Measurements from ENCODE around the gene EDEM3.
"Not testable (repeated sequence)": the region's sequence is repeated elsewhere in the genome, so short reads cannot be mapped to it uniquely, and the experiment has no call there.

Gene EDEM3

GRCh38 chr1:184770181-184770979 is 15.7 kb upstream of the EDEM3 start:
- no peak for DNase-seq (ENCODE audit: low read depth)

- DNase-seq (ENCODE audit: low read depth): no peak
Measured at GRCh38 chr1:184769241-184769640, 14.6 kb upstream of the EDEM3 start.

- DNase-seq (ENCODE audit: low read depth): no peak
Measured at GRCh38 chr1:184768467-184768866, 13.8 kb upstream of the EDEM3 start.

- DNase-seq (ENCODE audit: low read depth): no peak
Measured at GRCh38 chr1:184767591-184767990, 12.9 kb upstream of the EDEM3 start.

- no peak for DNase-seq (ENCODE audit: low read depth)
Measured at GRCh38 chr1:184764483-184764882, 9.8 kb upstream of the EDEM3 start.

GRCh38 chr1:184763520-184763919 is 8.9 kb upstream of the EDEM3 start:
- not testable (repeated sequence) for DNase-seq (ENCODE audit: low read depth)

- DNase-seq (ENCODE audit: low read depth): no peak
Measured at GRCh38 chr1:184761969-184762485, 7.4 kb upstream of the EDEM3 start.

- DNase-seq (ENCODE audit: low read depth): no peak
Measured at GRCh38 chr1:184759651-184760050, 5.0 kb upstream of the EDEM3 start.

GRCh38 chr1:184759112-184759511 is 4.5 kb upstream of the EDEM3 start:
- no peak for DNase-seq (ENCODE audit: low read depth)

- DNase-seq (ENCODE audit: low read depth): no peak
Measured at GRCh38 chr1:184757891-184758290, 3.2 kb upstream of the EDEM3 start.

GRCh38 chr1:184757406-184757805 is 2.7 kb upstream of the EDEM3 start:
- no peak for DNase-seq (ENCODE audit: low read depth)

- DNase-seq (ENCODE audit: low read depth): no peak
Measured at GRCh38 chr1:184755226-184756065, 788 bp upstream of the EDEM3 start.

- DNase-seq (ENCODE audit: low read depth): no peak
Measured at GRCh38 chr1:184753608-184754475, 816 bp downstream of the EDEM3 start.

- no peak for DNase-seq (ENCODE audit: low read depth)
Measured at GRCh38 chr1:184753117-184753516, 1.5 kb downstream of the EDEM3 start.

GRCh38 chr1:184752656-184753055 is 2.0 kb downstream of the EDEM3 start:
- no peak for DNase-seq (ENCODE audit: low read depth)

- DNase-seq (ENCODE audit: low read depth): no peak
Measured at GRCh38 chr1:184748740-184749139, 5.9 kb downstream of the EDEM3 start.

GRCh38 chr1:184747089-184747955 is 7.3 kb downstream of the EDEM3 start:
- no peak for DNase-seq (ENCODE audit: low read depth)

GRCh38 chr1:184745929-184746638 is 8.6 kb downstream of the EDEM3 start:
- no peak for DNase-seq (ENCODE audit: low read depth)

- no peak for DNase-seq (ENCODE audit: low read depth)
Measured at GRCh38 chr1:184745110-184745509, 9.5 kb downstream of the EDEM3 start.

GRCh38 chr1:184743062-184743756 is 11.4 kb downstream of the EDEM3 start:
- no peak for DNase-seq (ENCODE audit: low read depth)
